Mesodermal cell (in vitro differentiated cells): ENCODE data around the gene LRRC74B.

Experiments
- H3K27ac ChIP-seq: 2 replicates; pipeline ENCODE4 v1.7.0; 2013; ENCODE audit warnings: mild to moderate bottlenecking, low read depth, low read length, moderate library complexity; ENCODE audit not compliant: severe bottlenecking
- H3K36me3 ChIP-seq: 2 replicates; pipeline ENCODE4 v1.7.1; 2013; ENCODE audit warnings: mild to moderate bottlenecking, low read length, moderate library complexity; ENCODE audit not compliant: control insufficient read depth, insufficient read depth
- H3K4me1 ChIP-seq: one replicate; pipeline ENCODE4 v1.7.1; 2013; ENCODE audit warnings: mild to moderate bottlenecking, low read length; ENCODE audit not compliant: insufficient read depth, control insufficient read depth, poor library complexity, severe bottlenecking
- H3K4me3 ChIP-seq: 2 replicates; pipeline ENCODE4 v1.7.0; 2013; ENCODE audit warnings: low read length, control low read depth, mild to moderate bottlenecking; ENCODE audit not compliant: insufficient read depth, poor library complexity, severe bottlenecking; ENCODE audit errors: extremely low read depth
- H3K9me3 ChIP-seq: 2 replicates; pipeline ENCODE4 v1.7.1; 2013; ENCODE audit warnings: mild to moderate bottlenecking, low read length, moderate library complexity; ENCODE audit not compliant: control insufficient read depth
- WGBS, 2 experiments: methylation state at CpG; one replicate each; pipeline ENCODE4 v1.1.5; 2013; ENCODE audit warnings: missing lambda C conversion rate in 2 of 2; ENCODE audit not compliant: insufficient coverage in 2 of 2; 5-methylcytosine and 5-hydroxymethylcytosine counted together

The LRRC74B gene

GRCh38 chr22:21015466-21016006 lies 30.2 kb upstream of the LRRC74B start:
- no peaks in the 10 kb centered on the region for H3K9me3 ChIP-seq
- peak overlapping the region; percentile 52 for H3K4me3 ChIP-seq
- H3K4me1 ChIP-seq, result peaks cover 18% of the 10 kb centered on the region
- 70 to 73% methylated on average over 2 to 6 of the region's 10 CpGs for WGBS, 2 experiments
- peak overlapping the region; percentile 96 for H3K27ac ChIP-seq
- no peaks in the 10 kb centered on the region for H3K36me3 ChIP-seq

DNA sequence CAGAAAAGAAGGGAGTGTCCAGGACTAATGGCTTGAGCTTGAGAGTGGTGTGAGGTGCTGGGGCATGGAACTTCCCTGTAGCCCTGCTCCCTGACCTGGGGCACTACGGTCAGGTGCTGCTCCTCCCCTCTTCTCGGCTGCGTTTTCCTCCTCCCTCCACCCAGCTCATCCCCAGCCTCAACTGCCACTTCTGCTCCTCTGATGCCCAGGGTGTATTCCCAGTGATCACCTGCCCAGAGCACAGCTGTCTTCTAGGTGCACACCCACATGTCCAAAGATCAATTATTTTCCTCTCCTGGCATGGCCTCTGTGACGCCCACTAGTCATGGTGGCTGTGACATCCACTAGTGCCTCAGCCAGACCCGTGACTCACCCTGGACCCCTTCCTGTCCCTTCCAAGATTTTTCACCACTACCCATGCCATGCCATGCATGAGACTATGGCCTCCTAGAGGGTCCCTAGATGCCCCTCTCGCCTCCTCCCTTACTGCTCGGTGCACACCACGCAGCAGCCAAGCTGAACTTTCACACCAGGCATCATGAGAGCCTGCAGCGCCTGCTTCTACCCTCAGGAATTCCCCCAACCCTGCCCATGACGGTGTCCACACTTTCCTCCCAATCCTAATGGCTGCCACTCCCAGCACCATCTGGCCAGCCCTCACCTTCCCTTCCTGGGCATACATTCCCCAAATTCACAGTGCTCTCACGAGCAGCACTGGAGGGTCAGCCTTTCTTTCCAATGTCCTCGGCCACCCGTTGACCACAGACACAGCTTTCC lies 28.9 kb upstream of the LRRC74B start:
- Histone ChIP-seq H3K9me3 (no peaks in the 10 kb centered on the region), H3K4me3 (no peak overlapping the region), H3K36me3 (no peaks in the 10 kb centered on the region), H3K27ac (no peak overlapping the region), H3K4me1 (peaks cover 18% of the 10 kb centered on the region)
- 90 to 92% methylated on average over 9 to 12 of the region's 13 CpGs for WGBS, 2 experiments

- Histone ChIP-seq H3K4me3 (no peak overlapping the region), H3K9me3 (no peaks in the 10 kb centered on the region), H3K4me1 (peaks cover 18% of the 10 kb centered on the region), H3K27ac (no peak overlapping the region), H3K36me3 (no peaks in the 10 kb centered on the region)
- 93 to 94% methylated on average over 3 to 4 of the region's 4 CpGs for WGBS, 2 experiments
These were observed 27.4 kb upstream of the LRRC74B start for GRCh38 chr22:21018314-21018713.

DNA sequence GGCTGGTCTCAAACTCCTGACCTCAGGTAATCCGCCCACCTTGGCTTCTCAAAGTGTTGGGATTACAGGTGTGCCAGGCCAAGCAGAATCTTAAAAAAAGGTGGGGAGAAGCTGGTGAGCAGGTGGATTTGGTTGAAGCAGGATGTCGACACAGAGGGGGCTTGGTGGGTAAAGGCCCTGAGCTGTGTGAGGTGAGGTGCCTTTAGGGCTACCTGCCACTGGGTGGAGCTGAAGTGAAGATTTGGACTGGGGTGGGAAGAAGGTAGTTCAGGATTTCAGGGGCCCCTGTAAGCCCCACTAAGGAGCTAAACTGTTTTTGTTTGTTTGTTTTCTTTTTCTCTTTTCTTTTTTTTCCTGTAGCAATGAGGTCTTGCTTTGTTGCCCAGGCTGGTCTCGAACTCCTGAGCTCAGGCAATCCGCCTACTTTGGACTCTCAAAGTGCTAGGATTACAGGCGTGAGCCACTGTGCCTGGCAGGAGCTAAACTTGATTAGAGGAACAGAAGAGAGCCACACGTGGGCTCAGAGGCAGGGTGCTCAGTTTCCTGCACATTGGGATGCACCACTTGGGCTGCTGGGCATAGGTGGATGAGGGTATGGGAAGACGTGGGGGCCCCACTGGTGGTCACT lies 24.8 kb upstream of the LRRC74B start:
- H3K4me1 ChIP-seq, result peaks cover 3% of the 10 kb centered on the region
- H3K4me3 ChIP-seq, result no peak overlapping the region
- H3K9me3 ChIP-seq, result no peaks in the 10 kb centered on the region
- WGBS, 2 experiments, result 71 to 80% methylated on average over 7 of the region's 7 CpGs
- no peak overlapping the region for H3K27ac ChIP-seq
- no peaks in the 10 kb centered on the region for H3K36me3 ChIP-seq

DNA sequence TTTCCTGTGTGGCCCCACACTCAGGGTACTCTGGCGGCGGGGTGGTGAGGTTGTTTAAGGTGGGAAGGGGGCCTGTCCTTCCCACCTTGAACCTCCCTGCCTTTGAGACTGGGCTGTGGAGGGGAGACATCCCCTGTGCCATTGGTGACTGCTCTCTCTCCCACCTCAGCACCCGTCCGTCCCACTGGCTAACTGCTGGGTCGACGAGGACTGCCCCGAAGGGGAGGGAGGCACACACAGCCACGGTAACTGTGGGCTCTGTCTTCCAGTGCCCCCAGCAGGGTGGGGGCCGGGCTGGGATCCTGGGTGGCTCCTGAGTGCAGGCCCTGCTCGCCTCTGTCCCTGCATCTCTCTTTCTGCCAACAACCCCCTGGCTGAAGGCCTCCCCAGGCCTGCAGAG lies 23.2 kb upstream of the LRRC74B start:
- no peak overlapping the region for H3K4me3 ChIP-seq
- H3K4me1 ChIP-seq, result no peaks in the 10 kb centered on the region
- H3K9me3 ChIP-seq, result no peaks in the 10 kb centered on the region
- H3K36me3 ChIP-seq, result no peaks in the 10 kb centered on the region
- H3K27ac ChIP-seq, result no peak overlapping the region
- 79 to 89% methylated on average over 7 of the region's 10 CpGs for WGBS, 2 experiments

- Histone ChIP-seq H3K36me3 (no peaks in the 10 kb centered on the region), H3K4me3 (no peak overlapping the region), H3K4me1 (no peaks in the 10 kb centered on the region), H3K27ac (no peak overlapping the region), H3K9me3 (no peaks in the 10 kb centered on the region)
- WGBS, 2 experiments, result 93 to 95% methylated on average over 10 to 11 of the region's 13 CpGs
These were observed 22.7 kb upstream of the LRRC74B start for GRCh38 chr22:21022955-21023614.

GRCh38 chr22:21025266-21025665 lies 20.5 kb upstream of the LRRC74B start:
- no peaks in the 10 kb centered on the region for H3K36me3 ChIP-seq
- WGBS, 2 experiments, result 74 to 76% methylated on average over 7 to 8 of the region's 8 CpGs
- no peaks in the 10 kb centered on the region for H3K4me1 ChIP-seq
- no peak overlapping the region for H3K27ac ChIP-seq
- no peak overlapping the region for H3K4me3 ChIP-seq
- H3K9me3 ChIP-seq, result no peaks in the 10 kb centered on the region

DNA sequence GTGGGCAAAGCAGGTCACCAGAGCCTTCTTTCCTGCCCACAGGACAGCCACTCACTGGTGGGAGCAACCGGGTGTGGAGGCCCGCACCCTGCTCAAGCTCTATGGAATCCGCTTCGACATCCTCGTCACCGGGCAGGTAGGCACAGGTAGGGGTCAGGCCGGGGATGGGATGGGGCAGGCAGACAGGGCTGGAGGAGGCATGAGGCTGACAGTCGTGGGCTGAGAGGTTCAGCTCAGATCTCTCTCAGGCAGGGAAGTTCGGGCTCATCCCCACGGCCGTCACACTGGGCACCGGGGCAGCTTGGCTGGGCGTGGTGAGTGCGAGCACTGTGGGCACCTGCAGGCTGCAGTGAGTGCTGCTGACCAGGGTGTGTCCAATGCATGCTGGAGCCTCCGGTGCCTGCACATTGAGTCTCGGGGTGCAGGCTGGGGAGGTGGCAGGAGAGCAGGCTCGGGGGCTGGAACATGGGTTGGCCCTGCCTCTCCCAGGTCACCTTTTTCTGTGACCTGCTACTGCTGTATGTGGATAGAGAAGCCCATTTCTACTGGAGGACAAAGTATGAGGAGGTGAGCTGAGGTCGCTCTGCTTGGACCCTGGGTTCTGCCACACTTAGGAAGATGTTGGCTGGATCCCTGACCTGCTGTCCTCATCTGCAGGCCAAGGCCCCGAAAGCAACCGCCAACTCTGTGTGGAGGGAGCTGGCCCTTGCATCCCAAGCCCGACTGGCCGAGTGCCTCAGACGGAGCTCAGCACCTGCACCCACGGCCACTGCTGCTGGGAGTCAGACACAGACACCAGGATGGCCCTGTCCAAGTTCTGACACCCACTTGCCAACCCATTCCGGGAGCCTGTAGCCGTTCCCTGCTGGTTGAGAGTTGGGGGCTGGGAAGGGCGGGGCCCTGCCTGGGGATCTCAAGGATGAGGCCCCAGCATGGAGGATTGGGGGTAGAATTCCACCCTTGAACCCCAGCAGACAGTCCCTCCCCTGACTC lies 19.7 kb upstream of the LRRC74B start:
- 91 to 94% methylated on average over 18 to 23 of the region's 27 CpGs for WGBS, 2 experiments
- Histone ChIP-seq H3K36me3 (no peaks in the 10 kb centered on the region), H3K27ac (no peak overlapping the region), H3K9me3 (no peaks in the 10 kb centered on the region), H3K4me3 (no peak overlapping the region), H3K4me1 (no peaks in the 10 kb centered on the region)

GRCh38 chr22:21026783-21027692 lies 18.7 kb upstream of the LRRC74B start:
- WGBS, 2 experiments, result 89 to 94% methylated on average over 8 of the region's 14 CpGs

More at GRCh38 chr22:21026783-21027692, 18.7 kb upstream of the LRRC74B start:
- Histone ChIP-seq H3K27ac (no peak overlapping the region), H3K36me3 (no peaks in the 10 kb centered on the region), H3K9me3 (no peaks in the 10 kb centered on the region), H3K4me3 (no peak overlapping the region), H3K4me1 (peaks cover 2% of the 10 kb centered on the region)
